B cell (primary cell): Measurements from ENCODE around the gene SPATA4. TPM values are rescaled to one million over a fixed set of nuclear protein-coding genes. Genes with fewer than 3 reads are reported as not detected.

Experiments used
- ATAC-seq: fragments of 200-7000 bp; cut with Tn5 transposase; one replicate; pipeline ENCODE4 v1.10.0; 2021; ENCODE audit warnings: low read depth, mild to moderate bottlenecking, moderate number of reproducible peaks, moderate library complexity
- CTCF ChIA-PET: fragments of 350-600 bp; sonication (Branson Sonifier 250); formaldehyde crosslinking; loops from one replicate; lab custom pipeline; 2021; ENCODE audit warnings: antibody characterized with exemption, inconsistent platforms; lab: Charles Lee
- POLR2A ChIA-PET: fragments of 350-600 bp; sonication (Branson Sonifier 250); formaldehyde crosslinking; loops from one replicate; lab custom pipeline; 2021; ENCODE audit warnings: antibody characterized with exemption; lab: Charles Lee
- DNase-seq: peaks from one replicate; pipeline ENCODE4 v3.0.0; 2013
- H2AFZ ChIP-seq: 2 replicates; pipeline ENCODE4 v1.6.1; 2012; ENCODE audit warnings: mild to moderate bottlenecking, low read depth, low read length; ENCODE audit not compliant: insufficient read depth, poor library complexity, severe bottlenecking
- H3K27ac ChIP-seq, 2 donors: 1 replicate in 1 of 2; 2 replicates in 1 of 2; pipeline ENCODE4 v1.5.1; 2012 to 2013; ENCODE audit warnings: low read length in 2 of 2, mild to moderate bottlenecking in 2 of 2, moderate library complexity in 1 of 2
- H3K27me3 ChIP-seq, 4 experiments: fragments of 200-600 bp in 1 of 4; sonication (generic) in 1 of 4; replicated peaks in 1 of 4; 1 replicate in 2 of 4; 2 replicates in 2 of 4; pipeline versions ENCODE4 v1.6.1 to v1.7.0; 2013 to 2016; ENCODE audit warnings: low read length in 3 of 4, mild to moderate bottlenecking in 2 of 4, mixed read lengths in 1 of 4, moderate library complexity in 1 of 4; ENCODE audit not compliant: insufficient read depth in 4 of 4, control insufficient read depth in 3 of 4; ENCODE audit errors: control extremely low read depth in 1 of 4
- H3K36me3 ChIP-seq, 2 experiments: replicated peaks in 1 of 2; 1 replicate in 1 of 2; 2 replicates in 1 of 2; pipeline versions ENCODE4 v1.6.1 to v1.7.1; 2013; ENCODE audit warnings: low read length in 1 of 2; ENCODE audit not compliant: insufficient read depth in 2 of 2, control insufficient read depth in 1 of 2; ENCODE audit errors: control extremely low read depth in 1 of 2, extremely low read depth in 1 of 2
- H3K4me1 ChIP-seq, 2 donors: fragments of 200-600 bp in 1 of 2; sonication (generic) in 1 of 2; 1 replicate in 1 of 2; 2 replicates in 1 of 2; pipeline versions ENCODE4 v1.5.1 to v1.6.1; 2013 to 2017; ENCODE audit warnings: low read length in 2 of 2; ENCODE audit not compliant: control insufficient read depth in 2 of 2, insufficient read depth in 2 of 2
- H3K4me2 ChIP-seq: replicated peaks from 2 replicates; pipeline ENCODE3; 2012; ENCODE audit warnings: mild to moderate bottlenecking, low read depth, low read length; ENCODE audit not compliant: poor library complexity, severe bottlenecking
- H3K4me3 ChIP-seq, 5 experiments: fragments of 200-600 bp in 1 of 5; sonication (generic) in 1 of 5; 1 replicate in 3 of 5; 2 replicates in 2 of 5; pipeline versions ENCODE4 v1.5.1 to v1.7.0; 2011 to 2016; ENCODE audit warnings: low read length in 4 of 5, mild to moderate bottlenecking in 4 of 5, low read depth in 2 of 5, control low read depth in 1 of 5, moderate library complexity in 1 of 5; ENCODE audit not compliant: insufficient read depth in 1 of 5; ENCODE audit errors: control extremely low read depth in 1 of 5, extremely low read depth in 1 of 5
- H3K79me2 ChIP-seq: fragments of 200-600 bp; sonication (generic); one replicate; pipeline ENCODE4 v1.6.0; 2016; ENCODE audit warnings: low read length; ENCODE audit not compliant: control insufficient read depth, insufficient read depth
- H3K9ac ChIP-seq: fragments of 200-600 bp; sonication (generic); 2 replicates; pipeline ENCODE4 v1.6.1; 2017; ENCODE audit warnings: mild to moderate bottlenecking, low read length, moderate library complexity
- H3K9me3 ChIP-seq, 3 donors: one replicate each; pipeline versions ENCODE4 v1.6.1 to v1.7.1; 2013; ENCODE audit warnings: low read length in 2 of 3; ENCODE audit not compliant: control insufficient read depth in 2 of 3, insufficient read depth in 1 of 3; ENCODE audit errors: control extremely low read depth in 1 of 3
- H4K20me1 ChIP-seq: 2 replicates; pipeline ENCODE4 v1.6.0; 2012; ENCODE audit warnings: mild to moderate bottlenecking, low read length; ENCODE audit not compliant: insufficient read depth, control insufficient read depth, poor library complexity, severe bottlenecking
- H3K27ac Mint-ChIP-seq: one replicate; pipeline ENCODE4 v1.8.0; 2021; ENCODE audit warnings: mixed read lengths
- H3K27me3 Mint-ChIP-seq: one replicate; pipeline ENCODE4 v1.8.0; 2021; ENCODE audit warnings: mixed read lengths
- H3K4me1 Mint-ChIP-seq: one replicate; pipeline ENCODE4 v1.8.0; 2021; ENCODE audit warnings: mixed read lengths
- H3K4me3 Mint-ChIP-seq: one replicate; pipeline ENCODE4 v1.8.0; 2021; ENCODE audit warnings: mixed read lengths
- H3K9me3 Mint-ChIP-seq: one replicate; pipeline ENCODE4 v1.8.0; 2022; ENCODE audit warnings: mixed read lengths; ENCODE audit not compliant: insufficient read depth
- CTCF ChIP-seq: fragments of 200-600 bp; IDR thresholded peaks from one replicate; pipeline ENCODE4 v1.8.0; 2022; ENCODE audit warnings: antibody characterized with exemption, mild to moderate bottlenecking
- EZH2 ChIP-seq: IDR thresholded peaks from 2 replicates; pipeline ENCODE4 v1.6.1; 2012; ENCODE audit warnings: borderline replicate concordance, low read depth, mild to moderate bottlenecking, moderate library complexity, low read length; ENCODE audit not compliant: insufficient read depth, poor library complexity, severe bottlenecking
- WGBS: methylation state at CpG from one replicate; pipeline ENCODE4 v1.1.5; 2013; ENCODE audit warnings: missing lambda C conversion rate; ENCODE audit not compliant: insufficient coverage; 5-methylcytosine and 5-hydroxymethylcytosine counted together
- intact Hi-C: fragments of 100-400 bp; cut with micrococcal nuclease; formaldehyde crosslinking; loops from one replicate; pipeline ENCODE4 v1.10.0; 2022
- polyA plus RNA-seq: library from polyadenylated mRNA; depleted of rRNA; stranded (reverse); fragments of >200 nt; gene quantifications from 2 replicates; pipeline ENCODE4 v1.2.3, GENCODE V29; 2012
- total RNA-seq, 2 donors: library from RNA; stranded (reverse); fragments of 120-200 nt in 1 of 2; gene quantifications; 1 replicate in 1 of 2; 2 replicates in 1 of 2; pipeline versions ENCODE4 v1.2.3 to v1.2.4, GENCODE V29; 2013 to 2022

The SPATA4 gene
- total and polyA plus RNA-seq, 2 donors (not counting 1 experiment from before 2014, with no cell fraction given): not detected

DNA sequence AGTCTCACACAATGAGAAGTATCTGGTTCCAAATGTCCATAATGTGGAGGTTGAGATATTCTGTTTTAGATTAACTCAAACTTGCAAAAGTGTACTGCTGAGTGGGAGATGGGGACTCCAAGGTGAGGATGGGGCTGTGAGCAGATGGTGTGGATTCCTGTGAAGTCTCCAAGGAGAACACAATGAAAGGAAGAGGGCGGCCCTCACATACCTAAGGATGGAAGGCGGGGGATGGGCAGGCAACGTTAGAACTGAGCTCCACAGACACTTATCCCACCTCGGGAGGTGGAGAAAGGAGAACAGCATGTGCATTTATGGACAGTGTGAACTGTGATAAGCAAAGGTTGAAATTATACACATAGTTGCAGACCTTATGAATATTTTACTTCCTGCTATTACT, 9.9 kb upstream of the SPATA4 start:
- H3K36me3 ChIP-seq: no peaks in the 10 kb centered on the region
- Mint-ChIP-seq H3K4me1 (no peaks in the 10 kb centered on the region), H3K4me3 (no peak overlapping the region), H3K27me3 (peaks cover 35% of the 10 kb centered on the region), H3K9me3 (no peaks in the 10 kb centered on the region), H3K27ac (no peak overlapping the region)
- ATAC-seq: no peak
- POLR2A ChIA-PET: no interaction called here
- H3K9me3 ChIP-seq: no peaks in the 10 kb centered on the region
- H3K4me3 ChIP-seq: no peak overlapping the region
- intact Hi-C loops: no loop called here
- CTCF ChIA-PET: no interaction called here
- H3K4me1 ChIP-seq: no peaks in the 10 kb centered on the region
- no peak overlapping the region for H3K9ac ChIP-seq
- no peak for DNase-seq
- H4K20me1 ChIP-seq: no peaks in the 10 kb centered on the region
- no CpG with 5 or more reads among the region's 4 CpGs for WGBS
- H3K4me2 ChIP-seq: no peak overlapping the region
- no peak for TF ChIP-seq EZH2
- TF ChIP-seq CTCF: no peak
- H3K79me2 ChIP-seq: no peaks in the 10 kb centered on the region
- H2AFZ ChIP-seq: no peak overlapping the region
- peaks cover 0 to 15% (median 6%) of the 10 kb centered on the region in 4 experiments for H3K27me3 ChIP-seq
- H3K27ac ChIP-seq: no peak overlapping the region

GRCh38 chr4:176198316-176198903, 3.0 kb upstream of the SPATA4 start:
- Mint-ChIP-seq H3K9me3 (no peaks in the 10 kb centered on the region), H3K4me1 (peaks cover 9% of the 10 kb centered on the region), H3K27me3 (peaks cover 33% of the 10 kb centered on the region), H3K4me3 (no peak overlapping the region), H3K27ac (no peak overlapping the region)
- H4K20me1 ChIP-seq: no peaks in the 10 kb centered on the region
- no peak overlapping the region for H3K9ac ChIP-seq
- no peak overlapping the region for H3K4me3 ChIP-seq
- no peak overlapping the region for H2AFZ ChIP-seq
- TF ChIP-seq EZH2: no peak
- no peak for TF ChIP-seq CTCF
- no peaks in the 10 kb centered on the region for H3K36me3 ChIP-seq
- H3K79me2 ChIP-seq: no peaks in the 10 kb centered on the region
- CTCF ChIA-PET: interaction anchor here (0.8 kb wide), 1 partner anchor 143 kb away, joined by 3 read pairs; no protein-coding TSS in a partner anchor
- ATAC-seq (no peak), DNase-seq (no peak)
- WGBS: 85% methylated on average over 7 of the region's 8 CpGs
- intact Hi-C loops: no loop called here
- H3K27me3 ChIP-seq: peaks cover 0 to 14% (median 6%) of the 10 kb centered on the region in 4 experiments
- H3K4me1 ChIP-seq: peaks cover 9 to 10% of the 10 kb centered on the region in 2 donors
- H3K4me2 ChIP-seq: no peak overlapping the region
- no peak overlapping the region for H3K27ac ChIP-seq
- peaks cover 0 to 2% (median 0%) of the 10 kb centered on the region in 3 donors for H3K9me3 ChIP-seq
- POLR2A ChIA-PET: no interaction called here
